ENCODE data around the gene CCDC146. TPM values are rescaled to one million over a fixed set of nuclear protein-coding genes. Genes with fewer than 3 reads are reported as not detected.

The CCDC146 gene
- total and polyA plus RNA-seq, 2 of the 8 experiments (the other 6 are each of a cell fraction or from before 2014, with no cell fraction given) = 0.88 to 2.4 TPM

DNA sequence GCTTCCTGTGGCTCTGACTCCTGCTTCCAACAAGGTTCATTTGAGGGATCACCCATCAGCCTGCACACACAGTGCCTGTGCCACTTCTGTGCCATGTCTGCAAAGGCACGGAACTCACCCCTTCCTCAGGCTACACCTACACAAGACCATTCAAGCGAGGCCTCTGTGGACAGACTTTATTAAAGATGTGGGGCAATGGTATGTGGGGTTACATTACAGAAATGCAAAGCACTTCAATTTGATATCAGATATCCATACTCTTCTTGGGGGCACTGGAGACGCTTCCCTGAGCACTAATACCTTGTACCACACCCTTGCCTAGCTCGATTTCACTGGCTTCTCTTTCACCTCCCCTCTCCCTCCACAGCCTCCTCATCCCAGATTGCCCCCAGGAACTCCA is 161.6 kb downstream of the CCDC146 start:
- Histone ChIP-seq H4K5ac (ENCODE audit: insufficient read length, low read depth, low read length) (no peak overlapping the region), H4K91ac (replicated peaks; ENCODE audit: insufficient read length, low read length) (no peak overlapping the region), H3K4me2 (ENCODE audit: insufficient read depth in 1 of 2, low read depth in 2 of 2, low read length in 2 of 2) (no peak overlapping the region), H4K20me1 (replicated peaks in 1 of 2; ENCODE audit: control insufficient read depth in 1 of 2, insufficient read depth in 2 of 2, low read length in 2 of 2) (no peaks in the 10 kb centered on the region), H2BK20ac (ENCODE audit: low read length) (no peak overlapping the region), H3K9ac (replicated peaks in 1 of 4; ENCODE audit: extremely low read depth in 1 of 4, low read depth in 3 of 4, low read length in 3 of 4) (no peak overlapping the region), H2BK120ac (replicated peaks; ENCODE audit: low read depth, low read length) (no peak overlapping the region), H3K27ac (ENCODE audit: low read depth, low read length) (no peak overlapping the region), H2BK15ac (ENCODE audit: low read length) (no peak overlapping the region), H2BK5ac (ENCODE audit: low read depth, low read length) (no peak overlapping the region), H3K4me3 (ENCODE audit: extremely low read depth in 1 of 4, insufficient read depth in 2 of 4, low read depth in 3 of 4, low read length in 4 of 4) (no peak overlapping the region), H3K27me3 (replicated peaks in 1 of 4; ENCODE audit: control insufficient read depth in 3 of 4, extremely low read depth in 1 of 4, insufficient read depth in 3 of 4, low read length in 3 of 4) (no peaks in the 10 kb centered on the region), H3K9me3 (ENCODE audit: insufficient read depth in 2 of 2, low read depth in 1 of 2, low read length in 1 of 2) (no peaks in the 10 kb centered on the region), H3K79me2 (ENCODE audit: control insufficient read depth in 1 of 2, insufficient read depth in 2 of 2, low read length in 2 of 2) (no peaks in the 10 kb centered on the region), H3K23me2 (ENCODE audit: low read depth, low read length) (no peaks in the 10 kb centered on the region), H3K79me1 (ENCODE audit: low read depth, low read length) (no peaks in the 10 kb centered on the region), H3K36me3 (ENCODE audit: control insufficient read depth in 2 of 4, insufficient read depth in 4 of 4, low read length in 3 of 4) (no peaks in the 10 kb centered on the region), H4K8ac (ENCODE audit: extremely low read depth, insufficient read depth, low read length) (no peak overlapping the region), H3K4ac (replicated peaks; ENCODE audit: insufficient read length, low read depth, low read length) (no peak overlapping the region), H3K18ac (ENCODE audit: extremely low read depth, low read length) (no peak overlapping the region), H2AK5ac (ENCODE audit: low read depth, low read length) (no peak overlapping the region), H3K14ac (ENCODE audit: insufficient read length) (no peak overlapping the region), H2BK12ac (ENCODE audit: low read depth, low read length) (no peak overlapping the region), H3K56ac (replicated peaks; ENCODE audit: insufficient read length, low read depth, low read length) (no peak overlapping the region), H3K4me1 (replicated peaks in 1 of 4; ENCODE audit: control insufficient read depth in 3 of 4, insufficient read depth in 4 of 4, low read length in 3 of 4) (no peaks in the 10 kb centered on the region), H3K23ac (ENCODE audit: insufficient read length) (no peak overlapping the region), H2AFZ (ENCODE audit: low read length) (no peak overlapping the region)
- DNase-seq (ENCODE audit: low read depth in 1 of 2, low spot score in 2 of 2) (no peak), FAIRE-seq (no peak)
- WGBS, 2 experiments (ENCODE audit: extremely low coverage in 1 of 2, insufficient coverage in 1 of 2, insufficient read length in 1 of 2, insufficient replicate concordance in 2 of 2, low coverage in 1 of 2, low lambda C conversion rate in 2 of 2, missing lambda C conversion rate in 1 of 2) = 86% methylated on average over 4 of the region's 4 CpGs; no CpG with 5 or more reads in 1 of the 2 experiments
- CTCF ChIA-PET (ENCODE audit: partially characterized antibody) = interaction anchor here (1.4 kb wide), 1 partner anchor 17 kb away, joined by 3 read pairs; no protein-coding TSS in a partner anchor
- no peak for TF ChIP-seq BACH1 (IDR thresholded peaks at IDR 0.05; ENCODE audit: low read length)
- TF ChIP-seq CHD1 (IDR thresholded peaks at IDR 0.05; ENCODE audit: low read depth, low read length) = no peak
- TF ChIP-seq POLR2AphosphoS5 (IDR thresholded peaks at IDR 0.05; ENCODE audit: low read depth, low read length) = no peak
- no peak for TF ChIP-seq SP2 (IDR thresholded peaks at IDR 0.05; ENCODE audit: low read length)
- TF ChIP-seq, protein P1, sequence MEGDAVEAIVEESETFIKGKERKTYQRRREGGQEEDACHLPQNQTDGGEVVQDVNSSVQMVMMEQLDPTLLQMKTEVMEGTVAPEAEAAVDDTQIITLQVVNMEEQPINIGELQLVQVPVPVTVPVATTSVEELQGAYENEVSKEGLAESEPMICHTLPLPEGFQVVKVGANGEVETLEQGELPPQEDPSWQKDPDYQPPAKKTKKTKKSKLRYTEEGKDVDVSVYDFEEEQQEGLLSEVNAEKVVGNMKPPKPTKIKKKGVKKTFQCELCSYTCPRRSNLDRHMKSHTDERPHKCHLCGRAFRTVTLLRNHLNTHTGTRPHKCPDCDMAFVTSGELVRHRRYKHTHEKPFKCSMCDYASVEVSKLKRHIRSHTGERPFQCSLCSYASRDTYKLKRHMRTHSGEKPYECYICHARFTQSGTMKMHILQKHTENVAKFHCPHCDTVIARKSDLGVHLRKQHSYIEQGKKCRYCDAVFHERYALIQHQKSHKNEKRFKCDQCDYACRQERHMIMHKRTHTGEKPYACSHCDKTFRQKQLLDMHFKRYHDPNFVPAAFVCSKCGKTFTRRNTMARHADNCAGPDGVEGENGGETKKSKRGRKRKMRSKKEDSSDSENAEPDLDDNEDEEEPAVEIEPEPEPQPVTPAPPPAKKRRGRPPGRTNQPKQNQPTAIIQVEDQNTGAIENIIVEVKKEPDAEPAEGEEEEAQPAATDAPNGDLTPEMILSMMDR (IDR thresholded peaks at IDR 0.05; ENCODE audit: control extremely low read depth in 1 of 3, insufficient read depth in 1 of 3, low read depth in 1 of 3, low read length in 3 of 3) = no peak
- POLR2A ChIA-PET (ENCODE audit: partially characterized antibody) = no interaction called here

All from H1 (cell line).